Measurements from ENCODE around the gene OSGIN1.
"Not testable (repeated sequence)": the region's sequence is repeated elsewhere in the genome, so short reads cannot be mapped to it uniquely, and the experiment has no call there.

The OSGIN1 gene

GRCh38 chr16:83942074-83942473 is 11.0 kb upstream of the OSGIN1 start:
- no peak for DNase-seq (ENCODE audit: low read depth)

- DNase-seq (ENCODE audit: low read depth), result no peak
Measured at GRCh38 chr16:83942815-83943515, 10.1 kb upstream of the OSGIN1 start.

GRCh38 chr16:83943516-83944050 is 9.5 kb upstream of the OSGIN1 start:
- no peak for DNase-seq (ENCODE audit: low read depth)

- DNase-seq (ENCODE audit: low read depth), result no peak
Measured at GRCh38 chr16:83945587-83945986, 7.5 kb upstream of the OSGIN1 start.

- DNase-seq (ENCODE audit: low read depth), result no peak
Measured at GRCh38 chr16:83946154-83946780, 6.8 kb upstream of the OSGIN1 start.

GRCh38 chr16:83946781-83947566 is 6.1 kb upstream of the OSGIN1 start:
- DNase-seq (ENCODE audit: low read depth), result no peak

GRCh38 chr16:83947642-83948234 is 5.3 kb upstream of the OSGIN1 start:
- DNase-seq (ENCODE audit: low read depth), result no peak

- DNase-seq (ENCODE audit: low read depth), result no peak
Measured at GRCh38 chr16:83948914-83949723, 3.9 kb upstream of the OSGIN1 start.

GRCh38 chr16:83949724-83950001 is 3.4 kb upstream of the OSGIN1 start:
- DNase-seq (ENCODE audit: low read depth), result no peak

GRCh38 chr16:83950862-83951399 is 2.1 kb upstream of the OSGIN1 start:
- not testable (repeated sequence) for DNase-seq (ENCODE audit: low read depth)

GRCh38 chr16:83951544-83951943 is 1.5 kb upstream of the OSGIN1 start:
- DNase-seq (ENCODE audit: low read depth), result no peak

GRCh38 chr16:83952587-83952939 is 477 bp upstream of the OSGIN1 start:
- DNase-seq (ENCODE audit: low read depth), result no peak

- no peak for DNase-seq (ENCODE audit: low read depth)
Measured at GRCh38 chr16:83953796-83954576, 946 bp downstream of the OSGIN1 start.

GRCh38 chr16:83954577-83955016 is 1.6 kb downstream of the OSGIN1 start:
- peak; percentile 49 for DNase-seq (ENCODE audit: low read depth)

- no peak for DNase-seq (ENCODE audit: low read depth)
Measured at GRCh38 chr16:83955218-83956130, 2.4 kb downstream of the OSGIN1 start.

- peak; percentile 36 for DNase-seq (ENCODE audit: low read depth)
Measured at GRCh38 chr16:83956336-83957289, 3.6 kb downstream of the OSGIN1 start.

- DNase-seq (ENCODE audit: low read depth), result no peak
Measured at GRCh38 chr16:83957296-83957855, 4.3 kb downstream of the OSGIN1 start.
